ENCODE results near the gene DUSP9. TPM values are rescaled to one million over a fixed set of nuclear protein-coding genes. Genes with fewer than 3 reads are reported as not detected.

The DUSP9 gene
- total RNA-seq, 1 donor from 2014 or later: not detected

GRCh38 chrX:153642655-153643430 is 4.2 kb upstream of the DUSP9 start:
- CTCF ChIA-PET: interaction anchor here (1.3 kb wide), 1 partner anchor 25 kb away, joined by 3 read pairs; no protein-coding TSS in a partner anchor
- intact Hi-C loops (cut with micrococcal nuclease): loop anchor here (10.0 kb wide), 1 partner anchor 48 kb away; the partner anchor contains the start of gene CCNQ
- no peak overlapping the region for H3K27ac Mint-ChIP-seq

GRCh38 chrX:153643431-153644351 is 3.3 kb upstream of the DUSP9 start:
- peaks cover 15% of the 10 kb centered on the region for H3K4me1 Mint-ChIP-seq
- no peak overlapping the region for H3K4me3 Mint-ChIP-seq
- no peak overlapping the region for H3K27ac Mint-ChIP-seq
- ATAC-seq (ENCODE audit: low read depth) (peak; percentile 42), DNase-seq (no peak)
- H3K27me3 Mint-ChIP-seq: peaks cover 15% of the 10 kb centered on the region
- POLR2A ChIA-PET: no interaction called here
- no peaks in the 10 kb centered on the region for H3K36me3 Mint-ChIP-seq (ENCODE audit: low read depth)
- TF ChIP-seq CTCF (IDR thresholded peaks at IDR 0.05): no peak
- intact Hi-C loops (cut with micrococcal nuclease): loop anchor here (1.0 to 10.0 kb wide), 2 partner anchors 33 to 49 kb away; partner anchors contain the start of gene CCNQ
- H3K9me3 Mint-ChIP-seq: no peaks in the 10 kb centered on the region
- CTCF ChIA-PET: interaction anchor here (1.0 to 1.7 kb wide), 3 partner anchors 24 to 111 kb away, joined by 3 to 4 read pairs (median 4); no protein-coding TSS in a partner anchor

More at GRCh38 chrX:153642655-153643430, 4.2 kb upstream of the DUSP9 start:
- Mint-ChIP-seq H3K4me1 (peaks cover 15% of the 10 kb centered on the region), H3K9me3 (no peaks in the 10 kb centered on the region), H3K36me3 (ENCODE audit: low read depth) (no peaks in the 10 kb centered on the region), H3K4me3 (peak overlapping the region; percentile 63), H3K27me3 (peaks cover 15% of the 10 kb centered on the region)
- POLR2A ChIA-PET: no interaction called here
- ATAC-seq (ENCODE audit: low read depth): no peak
- no peak for TF ChIP-seq CTCF (IDR thresholded peaks at IDR 0.05)
- DNase-seq: no peak

GRCh38 chrX:153644356-153645125 is 2.5 kb upstream of the DUSP9 start:
- Mint-ChIP-seq H3K4me3 (peak overlapping the region; percentile 48), H3K27ac (no peak overlapping the region)

GRCh38 chrX:153645151-153645550 is 1.9 kb upstream of the DUSP9 start:
- H3K4me3 Mint-ChIP-seq: no peak overlapping the region
- intact Hi-C loops (cut with micrococcal nuclease): loop anchor here (5.0 to 10.0 kb wide), 2 partner anchors 50 to 703 kb away; partner anchors contain the start of gene CCNQ

More at GRCh38 chrX:153644356-153645125, 2.5 kb upstream of the DUSP9 start:
- no peaks in the 10 kb centered on the region for H3K9me3 Mint-ChIP-seq
- no peaks in the 10 kb centered on the region for H3K36me3 Mint-ChIP-seq (ENCODE audit: low read depth)
- H3K27me3 Mint-ChIP-seq: peaks cover 15% of the 10 kb centered on the region
- peaks cover 15% of the 10 kb centered on the region for H3K4me1 Mint-ChIP-seq
- no peak for TF ChIP-seq CTCF (IDR thresholded peaks at IDR 0.05)
- ChIA-PET POLR2A (no interaction called here), CTCF (interaction anchor here (1.0 to 1.7 kb wide), 2 partner anchors 35 to 112 kb away, joined by 4 read pairs; no protein-coding TSS in a partner anchor)
- DNase-seq: no peak
- intact Hi-C loops (cut with micrococcal nuclease): loop anchor here (1.0 to 10.0 kb wide), 3 partner anchors 34 to 702 kb away; partner anchors contain the start of gene CCNQ
- ATAC-seq (ENCODE audit: low read depth): no peak

More at GRCh38 chrX:153645151-153645550, 1.9 kb upstream of the DUSP9 start:
- Mint-ChIP-seq H3K4me1 (peaks cover 15% of the 10 kb centered on the region), H3K9me3 (no peaks in the 10 kb centered on the region), H3K27me3 (peaks cover 15% of the 10 kb centered on the region), H3K36me3 (ENCODE audit: low read depth) (no peaks in the 10 kb centered on the region), H3K27ac (no peak overlapping the region)
- CTCF ChIA-PET: interaction anchor here (1.7 kb wide), 1 partner anchor 112 kb away, joined by 4 read pairs; no protein-coding TSS in a partner anchor
- TF ChIP-seq CTCF (IDR thresholded peaks at IDR 0.05): no peak
- no peak for ATAC-seq (ENCODE audit: low read depth)
- POLR2A ChIA-PET: no interaction called here
- DNase-seq: no peak
